Endodermal cell (in vitro differentiated cells): Measurements from ENCODE around the gene TMEM204. TPM values are rescaled to one million over a fixed set of nuclear protein-coding genes. Genes with fewer than 3 reads are reported as not detected.

Source experiments
- DNase-seq: peaks from one replicate; pipeline ENCODE4 v3.0.0-alpha.2; 2017
- H3K27ac ChIP-seq: 2 replicates; pipeline ENCODE4 v1.5.1; 2013; ENCODE audit warnings: mild to moderate bottlenecking, low read depth, low read length, moderate library complexity
- H3K27me3 ChIP-seq: 2 replicates; pipeline ENCODE4 v1.6.1; 2013; ENCODE audit warnings: mild to moderate bottlenecking, low read length, moderate library complexity; ENCODE audit not compliant: insufficient read depth, control insufficient read depth, poor library complexity, severe bottlenecking
- H3K36me3 ChIP-seq: 2 replicates; pipeline ENCODE4 v1.7.0; 2013; ENCODE audit warnings: mild to moderate bottlenecking, low read length, moderate library complexity; ENCODE audit not compliant: control insufficient read depth, insufficient read depth
- H3K4me1 ChIP-seq: one replicate; pipeline ENCODE4 v1.7.0; 2013; ENCODE audit warnings: low read length; ENCODE audit not compliant: control insufficient read depth, insufficient read depth
- H3K4me3 ChIP-seq: 2 replicates; pipeline ENCODE4 v1.5.1; 2013; ENCODE audit warnings: mild to moderate bottlenecking, low read length, moderate library complexity
- H3K9ac ChIP-seq: 2 replicates; pipeline ENCODE4 v1.6.1; 2013; ENCODE audit warnings: mild to moderate bottlenecking, low read length, moderate library complexity; ENCODE audit not compliant: poor library complexity, severe bottlenecking; ENCODE audit errors: extremely low read depth
- H3K9me3 ChIP-seq: 2 replicates; pipeline ENCODE4 v1.6.1; 2013; ENCODE audit warnings: mild to moderate bottlenecking, low read length, moderate library complexity; ENCODE audit not compliant: control insufficient read depth
- H3K27ac Mint-ChIP-seq: 2 replicates; pipeline ENCODE4 v1.8.0; 2020; ENCODE audit warnings: mixed read lengths
- H3K27me3 Mint-ChIP-seq: 2 replicates; pipeline ENCODE4 v1.8.0; 2021; ENCODE audit warnings: mild to moderate bottlenecking, mixed read lengths; ENCODE audit not compliant: insufficient read depth
- H3K36me3 Mint-ChIP-seq: 2 replicates; pipeline ENCODE4 v1.8.0; 2020; ENCODE audit warnings: low read depth, mixed read lengths
- H3K4me1 Mint-ChIP-seq: 2 replicates; pipeline ENCODE4 v1.8.0; 2020; ENCODE audit warnings: mixed read lengths
- H3K4me3 Mint-ChIP-seq: 2 replicates; pipeline ENCODE4 v1.8.0; 2020; ENCODE audit warnings: mild to moderate bottlenecking, moderate library complexity, mixed read lengths
- H3K9me3 Mint-ChIP-seq: 2 replicates; pipeline ENCODE4 v1.8.0; 2020; ENCODE audit warnings: mild to moderate bottlenecking, mixed read lengths
- CTCF ChIP-seq: fragments of 200-600 bp; sonication (generic); conservative IDR thresholded peaks from 2 replicates; pipeline ENCODE4 v1.5.0; 2021; ENCODE audit warnings: antibody characterized with exemption, mild to moderate bottlenecking
- WGBS, 2 experiments: methylation state at CpG; one replicate each; pipeline versions ENCODE4 v1.1.5 to v1.1.7; 2013; ENCODE audit warnings: missing lambda C conversion rate in 2 of 2, mixed read lengths in 1 of 2; ENCODE audit not compliant: insufficient coverage in 1 of 2, insufficient read length in 1 of 2; 5-methylcytosine and 5-hydroxymethylcytosine counted together
- total RNA-seq, 2 donors: library from RNA; stranded (reverse); fragmentation: NEBNext Ultra II Directional in 1 of 2; extraction: Animal tissue kit (Norgen Biotek cat#: 25700) in 1 of 2; gene quantifications; 2 replicates in 1 of 2; 3 replicates in 1 of 2; pipeline ENCODE4 v1.2.1, GENCODE V29; 2021

The TMEM204 gene
- total RNA-seq, 2 donors from 2014 or later, result not detected

DNA sequence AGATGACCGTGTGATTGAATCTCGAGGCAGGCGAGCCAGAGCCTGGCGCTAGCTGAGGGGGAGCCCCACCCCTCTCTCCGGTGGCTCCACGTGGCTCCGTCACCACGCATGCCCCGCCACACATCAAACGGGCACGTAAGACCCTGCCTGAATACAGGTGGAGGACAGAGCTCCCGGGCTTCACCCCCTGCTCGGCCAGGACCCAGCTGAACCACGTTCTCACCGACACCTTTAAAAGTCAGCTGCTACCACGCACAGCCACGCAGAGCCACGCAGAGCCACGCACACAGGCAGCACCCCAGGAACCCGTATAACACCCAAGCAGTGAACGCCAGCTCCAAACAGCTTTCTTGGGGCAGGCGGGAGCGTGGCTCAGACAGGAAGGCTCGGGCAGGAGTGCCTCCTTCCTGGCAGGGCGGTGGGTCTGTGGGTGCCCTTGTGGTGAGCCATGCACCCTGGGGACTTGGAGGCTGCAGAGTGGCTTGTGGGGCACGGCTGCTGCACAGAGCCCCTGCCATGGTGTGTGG, 4.4 kb downstream of the TMEM204 start:
- Mint-ChIP-seq H3K27me3 (no peaks in the 10 kb centered on the region), H3K4me3 (no peak overlapping the region), H3K9me3 (no peaks in the 10 kb centered on the region), H3K36me3 (no peaks in the 10 kb centered on the region), H3K27ac (no peak overlapping the region), H3K4me1 (no peaks in the 10 kb centered on the region)
- no peak for TF ChIP-seq CTCF
- Histone ChIP-seq H3K4me3 (no peak overlapping the region), H3K27ac (no peak overlapping the region), H3K27me3 (no peaks in the 10 kb centered on the region), H3K9me3 (no peaks in the 10 kb centered on the region), H3K36me3 (no peaks in the 10 kb centered on the region), H3K4me1 (no peaks in the 10 kb centered on the region), H3K9ac (no peak overlapping the region)
- WGBS, 2 experiments, result 96% methylated on average over 19 to 26 of the region's 26 CpGs
- DNase-seq, result no peak

- Histone ChIP-seq H3K4me3 (no peak overlapping the region), H3K27ac (no peak overlapping the region), H3K9me3 (no peaks in the 10 kb centered on the region), H3K4me1 (no peaks in the 10 kb centered on the region), H3K27me3 (no peaks in the 10 kb centered on the region), H3K36me3 (no peaks in the 10 kb centered on the region), H3K9ac (no peak overlapping the region)
- no peaks in the 10 kb centered on the region for H3K36me3 Mint-ChIP-seq
- no peaks in the 10 kb centered on the region for H3K27me3 Mint-ChIP-seq
- no peaks in the 10 kb centered on the region for H3K4me1 Mint-ChIP-seq
- TF ChIP-seq CTCF, result peak; percentile 59
- peak; percentile 77 for DNase-seq
- H3K4me3 Mint-ChIP-seq, result no peak overlapping the region
- H3K27ac Mint-ChIP-seq, result no peak overlapping the region
- WGBS, 2 experiments, result 92 to 98% methylated on average over 8 to 22 of the region's 22 CpGs
- no peaks in the 10 kb centered on the region for H3K9me3 Mint-ChIP-seq
These were observed 5.5 kb downstream of the TMEM204 start for GRCh38 chr16:1538804-1539520.

GRCh38 chr16:1539720-1540555, 6.5 kb downstream of the TMEM204 start:
- H3K4me1 ChIP-seq, result no peaks in the 10 kb centered on the region
- H3K4me3 Mint-ChIP-seq, result no peak overlapping the region
- H3K9me3 Mint-ChIP-seq, result no peaks in the 10 kb centered on the region
- H3K4me3 ChIP-seq, result no peak overlapping the region
- DNase-seq, result no peak
- H3K27ac Mint-ChIP-seq, result no peak overlapping the region
- 91 to 92% methylated on average over 12 to 35 of the region's 35 CpGs for WGBS, 2 experiments
- no peak for TF ChIP-seq CTCF
- no peaks in the 10 kb centered on the region for H3K27me3 ChIP-seq
- H3K27me3 Mint-ChIP-seq, result no peaks in the 10 kb centered on the region
- no peaks in the 10 kb centered on the region for H3K4me1 Mint-ChIP-seq
- no peaks in the 10 kb centered on the region for H3K36me3 ChIP-seq
- no peak overlapping the region for H3K27ac ChIP-seq
- no peak overlapping the region for H3K9ac ChIP-seq
- no peaks in the 10 kb centered on the region for H3K9me3 ChIP-seq
- H3K36me3 Mint-ChIP-seq, result no peaks in the 10 kb centered on the region
